HG03521 (cell line): ENCODE results near the gene HS3ST3A1.

Experiments used
- ATAC-seq: cut with Tn5 transposase; IDR thresholded peaks from one replicate; pipeline ENCODE4 v1.9.1; 2021; ENCODE audit warnings: mild to moderate bottlenecking, moderate library complexity; ENCODE audit not compliant: unreplicated experiment

The HS3ST3A1 gene

GRCh38 chr17:13457783-13458182 is 143.9 kb downstream of the HS3ST3A1 start:
- no peak for ATAC-seq
